Hematopoietic multipotent progenitor cell treated with erythropoietin and hydrocortisone succinate and interleukin-3 and kit ligand, for 15 days (in vitro differentiated cells): ENCODE results near the gene SRMS.

ENCODE experiments used
- DNase-seq: peaks from one replicate; pipeline ENCODE4 v3.0.0-alpha.2; 2015; ENCODE audit warnings: low spot score

Gene SRMS

GRCh38 chr20:63538204-63539091 is 9.1 kb downstream of the SRMS start:
- DNase-seq: no peak

GRCh38 chr20:63537525-63538203 is 9.9 kb downstream of the SRMS start:
- DNase-seq: peak; percentile 79

- DNase-seq: peak; percentile 9
Observed at GRCh38 chr20:63536997-63537524, 10.5 kb downstream of the SRMS start, which contains the start of gene PTK6. PTK6 (minus strand) TSS chr20:63537376; CDS start chr20:63537314, 62 bp downstream.

GRCh38 chr20:63536241-63536977 is 11.1 kb downstream of the SRMS start:
- no peak for DNase-seq

- no peak for DNase-seq
Observed at GRCh38 chr20:63534831-63535651, 12.5 kb downstream of the SRMS start.

- no peak for DNase-seq
Observed at GRCh38 chr20:63534427-63534830, 13.1 kb downstream of the SRMS start.

GRCh38 chr20:63533871-63534393 is 13.6 kb downstream of the SRMS start:
- DNase-seq: no peak

- no peak for DNase-seq
Observed at GRCh38 chr20:63533388-63533787, 14.2 kb downstream of the SRMS start.

- no peak for DNase-seq
Observed at GRCh38 chr20:63532449-63532971, 15.0 kb downstream of the SRMS start.

GRCh38 chr20:63531686-63532448 is 15.7 kb downstream of the SRMS start:
- DNase-seq: no peak

- no peak for DNase-seq
Observed at GRCh38 chr20:63530788-63531160, 16.8 kb downstream of the SRMS start.

- no peak for DNase-seq
Observed at GRCh38 chr20:63529861-63530787, 17.4 kb downstream of the SRMS start.

- DNase-seq: no peak
Observed at GRCh38 chr20:63529180-63529860, 18.2 kb downstream of the SRMS start.

GRCh38 chr20:63527184-63527583 is 20.4 kb downstream of the SRMS start:
- no peak for DNase-seq

GRCh38 chr20:63525971-63526370 is 21.6 kb downstream of the SRMS start:
- no peak for DNase-seq

- no peak for DNase-seq
Observed at GRCh38 chr20:63525185-63525584, 22.4 kb downstream of the SRMS start.

GRCh38 chr20:63522981-63523611 is 24.5 kb downstream of the SRMS start:
- DNase-seq: no peak
